ENCODE results near the gene ZNF785. TPM values are rescaled to one million over a fixed set of nuclear protein-coding genes. Genes with fewer than 3 reads are reported as not detected.

Gene ZNF785
- total and polyA plus RNA-seq, 2 experiments from 2014 or later = 4.9 to 7.1 TPM

DNA sequence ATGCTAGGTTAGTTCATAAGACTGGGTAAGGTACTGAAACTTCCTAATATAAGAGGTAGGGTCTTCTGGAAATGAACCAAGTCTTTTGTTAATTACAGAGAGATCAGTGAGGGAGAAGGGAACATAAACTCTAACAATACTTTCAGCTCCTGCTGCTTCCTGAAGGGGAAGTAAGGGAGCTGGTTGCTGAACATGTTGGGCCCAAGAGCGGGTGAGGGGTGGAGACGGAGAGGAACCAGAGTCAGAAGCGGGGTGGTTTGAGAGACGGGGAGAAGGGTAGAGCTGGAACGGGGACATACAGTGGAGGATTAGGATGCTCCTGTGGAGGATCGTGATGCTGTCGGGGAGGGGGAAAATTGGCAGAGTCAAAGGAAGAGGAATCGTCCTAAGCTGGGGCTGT, 39.4 kb downstream of the ZNF785 start:
- Histone ChIP-seq H2AFZ (no peak overlapping the region), H3K4me1 (ENCODE audit: insufficient read depth) (peaks cover 40% of the 10 kb centered on the region), H3K4me2 (no peak overlapping the region), H3K79me2 (replicated peaks; ENCODE audit: insufficient read depth) (no peaks in the 10 kb centered on the region), H3K27me3 (ENCODE audit: insufficient read depth) (no peaks in the 10 kb centered on the region), H3F3A (replicated peaks; ENCODE audit: low read depth) (0 out of 2 replicates have a peak, but pooled peaks cover 4% of the 10 kb centered on the region), H3K27ac (ENCODE audit: low read depth) (no peak overlapping the region), H3K4me3 (no peak overlapping the region), H3K36me3 (ENCODE audit: insufficient read depth) (no peaks in the 10 kb centered on the region), H4K20me1 (replicated peaks; ENCODE audit: insufficient read depth) (no peaks in the 10 kb centered on the region), H3K9me2 (ENCODE audit: insufficient read depth) (no peaks in the 10 kb centered on the region)
- Mint-ChIP-seq H3K4me1 (peaks cover 15% of the 10 kb centered on the region), H3K36me3 (ENCODE audit: low read depth) (peaks cover 2% of the 10 kb centered on the region; the same call in 1 of the 3 replicates), H3K27me3 (ENCODE audit: insufficient read depth, low read depth, poor library complexity) (peaks cover 5% of the 10 kb centered on the region), H3K27ac (no peak overlapping the region), H3K4me3 (no peak overlapping the region), H3K9me3 (peaks cover 3% of the 10 kb centered on the region; the same call in 2 of the 3 replicates)
- DNase-seq (ENCODE audit: low spot score) (no peak), ATAC-seq (no peak)
- TF ChIP-seq CREB1 (CRISPR knock-in tag; IDR thresholded peaks at IDR 0.05; ENCODE audit: low read depth) (no peak), EZH2phosphoT487 (IDR thresholded peaks at IDR 0.05; ENCODE audit: unreplicated experiment) (no peak), JUNB (IDR thresholded peaks at IDR 0.05; ENCODE audit: unreplicated experiment) (no peak)
- TF ChIP-seq, protein P1, sequence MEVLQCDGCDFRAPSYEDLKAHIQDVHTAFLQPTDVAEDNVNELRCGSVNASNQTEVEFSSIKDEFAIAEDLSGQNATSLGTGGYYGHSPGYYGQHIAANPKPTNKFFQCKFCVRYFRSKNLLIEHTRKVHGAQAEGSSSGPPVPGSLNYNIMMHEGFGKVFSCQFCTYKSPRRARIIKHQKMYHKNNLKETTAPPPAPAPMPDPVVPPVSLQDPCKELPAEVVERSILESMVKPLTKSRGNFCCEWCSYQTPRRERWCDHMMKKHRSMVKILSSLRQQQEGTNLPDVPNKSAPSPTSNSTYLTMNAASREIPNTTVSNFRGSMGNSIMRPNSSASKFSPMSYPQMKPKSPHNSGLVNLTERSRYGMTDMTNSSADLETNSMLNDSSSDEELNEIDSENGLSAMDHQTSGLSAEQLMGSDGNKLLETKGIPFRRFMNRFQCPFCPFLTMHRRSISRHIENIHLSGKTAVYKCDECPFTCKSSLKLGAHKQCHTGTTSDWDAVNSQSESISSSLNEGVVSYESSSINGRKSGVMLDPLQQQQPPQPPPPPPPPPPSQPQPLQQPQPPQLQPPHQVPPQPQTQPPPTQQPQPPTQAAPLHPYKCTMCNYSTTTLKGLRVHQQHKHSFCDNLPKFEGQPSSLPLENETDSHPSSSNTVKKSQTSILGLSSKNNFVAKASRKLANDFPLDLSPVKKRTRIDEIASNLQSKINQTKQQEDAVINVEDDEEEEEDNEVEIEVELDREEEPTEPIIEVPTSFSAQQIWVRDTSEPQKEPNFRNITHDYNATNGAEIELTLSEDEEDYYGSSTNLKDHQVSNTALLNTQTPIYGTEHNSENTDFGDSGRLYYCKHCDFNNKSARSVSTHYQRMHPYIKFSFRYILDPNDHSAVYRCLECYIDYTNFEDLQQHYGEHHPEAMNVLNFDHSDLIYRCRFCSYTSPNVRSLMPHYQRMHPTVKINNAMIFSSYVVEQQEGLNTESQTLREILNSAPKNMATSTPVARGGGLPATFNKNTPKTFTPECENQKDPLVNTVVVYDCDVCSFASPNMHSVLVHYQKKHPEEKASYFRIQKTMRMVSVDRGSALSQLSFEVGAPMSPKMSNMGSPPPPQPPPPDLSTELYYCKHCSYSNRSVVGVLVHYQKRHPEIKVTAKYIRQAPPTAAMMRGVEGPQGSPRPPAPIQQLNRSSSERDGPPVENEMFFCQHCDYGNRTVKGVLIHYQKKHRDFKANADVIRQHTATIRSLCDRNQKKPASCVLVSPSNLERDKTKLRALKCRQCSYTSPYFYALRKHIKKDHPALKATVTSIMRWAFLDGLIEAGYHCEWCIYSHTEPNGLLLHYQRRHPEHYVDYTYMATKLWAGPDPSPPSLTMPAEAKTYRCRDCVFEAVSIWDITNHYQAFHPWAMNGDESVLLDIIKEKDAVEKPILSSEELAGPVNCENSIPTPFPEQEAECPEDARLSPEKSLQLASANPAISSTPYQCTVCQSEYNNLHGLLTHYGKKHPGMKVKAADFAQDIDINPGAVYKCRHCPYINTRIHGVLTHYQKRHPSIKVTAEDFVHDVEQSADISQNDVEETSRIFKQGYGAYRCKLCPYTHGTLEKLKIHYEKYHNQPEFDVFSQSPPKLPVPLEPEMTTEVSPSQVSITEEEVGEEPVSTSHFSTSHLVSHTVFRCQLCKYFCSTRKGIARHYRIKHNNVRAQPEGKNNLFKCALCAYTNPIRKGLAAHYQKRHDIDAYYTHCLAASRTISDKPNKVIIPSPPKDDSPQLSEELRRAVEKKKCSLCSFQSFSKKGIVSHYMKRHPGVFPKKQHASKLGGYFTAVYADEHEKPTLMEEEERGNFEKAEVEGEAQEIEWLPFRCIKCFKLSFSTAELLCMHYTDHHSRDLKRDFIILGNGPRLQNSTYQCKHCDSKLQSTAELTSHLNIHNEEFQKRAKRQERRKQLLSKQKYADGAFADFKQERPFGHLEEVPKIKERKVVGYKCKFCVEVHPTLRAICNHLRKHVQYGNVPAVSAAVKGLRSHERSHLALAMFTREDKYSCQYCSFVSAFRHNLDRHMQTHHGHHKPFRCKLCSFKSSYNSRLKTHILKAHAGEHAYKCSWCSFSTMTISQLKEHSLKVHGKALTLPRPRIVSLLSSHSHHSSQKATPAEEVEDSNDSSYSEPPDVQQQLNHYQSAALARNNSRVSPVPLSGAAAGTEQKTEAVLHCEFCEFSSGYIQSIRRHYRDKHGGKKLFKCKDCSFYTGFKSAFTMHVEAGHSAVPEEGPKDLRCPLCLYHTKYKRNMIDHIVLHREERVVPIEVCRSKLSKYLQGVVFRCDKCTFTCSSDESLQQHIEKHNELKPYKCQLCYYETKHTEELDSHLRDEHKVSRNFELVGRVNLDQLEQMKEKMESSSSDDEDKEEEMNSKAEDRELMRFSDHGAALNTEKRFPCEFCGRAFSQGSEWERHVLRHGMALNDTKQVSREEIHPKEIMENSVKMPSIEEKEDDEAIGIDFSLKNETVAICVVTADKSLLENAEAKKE (CRISPR knock-in tag; IDR thresholded peaks at IDR 0.05) = no peak

DNA sequence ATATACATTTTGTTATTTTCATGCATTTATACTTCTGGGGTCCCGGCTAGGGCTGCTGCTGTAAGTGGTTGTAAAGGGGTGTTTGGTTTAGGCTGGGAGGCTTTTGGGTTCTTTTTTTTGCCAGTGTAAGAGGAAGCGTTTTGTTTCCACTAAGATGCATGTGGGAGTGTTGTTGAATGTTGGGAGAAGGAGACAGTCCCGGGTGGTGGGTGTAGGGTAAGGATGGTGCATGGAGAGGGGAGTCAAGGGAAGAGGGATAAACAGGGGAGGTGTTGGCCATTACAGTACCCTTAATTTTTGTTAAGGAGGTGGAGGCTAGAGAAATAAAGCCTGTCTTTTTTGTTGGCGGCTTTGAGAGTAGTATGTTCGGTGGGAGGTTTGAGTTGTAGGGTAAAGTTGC, 42.4 kb downstream of the ZNF785 start:
- peaks cover 3% of the 10 kb centered on the region; the same call in 2 of the 3 replicates for H3K9me3 Mint-ChIP-seq
- H3K4me1 ChIP-seq (ENCODE audit: insufficient read depth) = peaks cover 33% of the 10 kb centered on the region
- TF ChIP-seq POLR2AphosphoS5 (IDR thresholded peaks at IDR 0.05; ENCODE audit: low read depth) (no peak), ZNF114 (CRISPR knock-in tag; IDR thresholded peaks at IDR 0.05) (no peak), STAT1 (IDR thresholded peaks at IDR 0.05; ENCODE audit: unreplicated experiment) (no peak), EZH2phosphoT487 (IDR thresholded peaks at IDR 0.05; ENCODE audit: unreplicated experiment) (no peak), EZH2 (IDR thresholded peaks at IDR 0.05; ENCODE audit: low read depth, unreplicated experiment) (no peak), ZNF331 (CRISPR knock-in tag; IDR thresholded peaks at IDR 0.05; ENCODE audit: low read depth) (no peak), CREB1 (CRISPR knock-in tag; IDR thresholded peaks at IDR 0.05; ENCODE audit: low read depth) (no peak), JUNB (IDR thresholded peaks at IDR 0.05; ENCODE audit: unreplicated experiment) (no peak)
- TF ChIP-seq, protein P2, sequence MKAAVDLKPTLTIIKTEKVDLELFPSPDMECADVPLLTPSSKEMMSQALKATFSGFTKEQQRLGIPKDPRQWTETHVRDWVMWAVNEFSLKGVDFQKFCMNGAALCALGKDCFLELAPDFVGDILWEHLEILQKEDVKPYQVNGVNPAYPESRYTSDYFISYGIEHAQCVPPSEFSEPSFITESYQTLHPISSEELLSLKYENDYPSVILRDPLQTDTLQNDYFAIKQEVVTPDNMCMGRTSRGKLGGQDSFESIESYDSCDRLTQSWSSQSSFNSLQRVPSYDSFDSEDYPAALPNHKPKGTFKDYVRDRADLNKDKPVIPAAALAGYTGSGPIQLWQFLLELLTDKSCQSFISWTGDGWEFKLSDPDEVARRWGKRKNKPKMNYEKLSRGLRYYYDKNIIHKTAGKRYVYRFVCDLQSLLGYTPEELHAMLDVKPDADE (IDR thresholded peaks at IDR 0.05) = no peak
- TF ChIP-seq, protein P3, sequence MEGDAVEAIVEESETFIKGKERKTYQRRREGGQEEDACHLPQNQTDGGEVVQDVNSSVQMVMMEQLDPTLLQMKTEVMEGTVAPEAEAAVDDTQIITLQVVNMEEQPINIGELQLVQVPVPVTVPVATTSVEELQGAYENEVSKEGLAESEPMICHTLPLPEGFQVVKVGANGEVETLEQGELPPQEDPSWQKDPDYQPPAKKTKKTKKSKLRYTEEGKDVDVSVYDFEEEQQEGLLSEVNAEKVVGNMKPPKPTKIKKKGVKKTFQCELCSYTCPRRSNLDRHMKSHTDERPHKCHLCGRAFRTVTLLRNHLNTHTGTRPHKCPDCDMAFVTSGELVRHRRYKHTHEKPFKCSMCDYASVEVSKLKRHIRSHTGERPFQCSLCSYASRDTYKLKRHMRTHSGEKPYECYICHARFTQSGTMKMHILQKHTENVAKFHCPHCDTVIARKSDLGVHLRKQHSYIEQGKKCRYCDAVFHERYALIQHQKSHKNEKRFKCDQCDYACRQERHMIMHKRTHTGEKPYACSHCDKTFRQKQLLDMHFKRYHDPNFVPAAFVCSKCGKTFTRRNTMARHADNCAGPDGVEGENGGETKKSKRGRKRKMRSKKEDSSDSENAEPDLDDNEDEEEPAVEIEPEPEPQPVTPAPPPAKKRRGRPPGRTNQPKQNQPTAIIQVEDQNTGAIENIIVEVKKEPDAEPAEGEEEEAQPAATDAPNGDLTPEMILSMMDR (conservative IDR thresholded peaks at IDR 0.05; ENCODE audit: low read depth in 2 of 2) = no peak

More for the DNA sequence above, 42.4 kb downstream of the ZNF785 start:
- Histone ChIP-seq H3K4me2 (peak overlapping the region; percentile 70), H2AFZ (no peak overlapping the region), H3K79me2 (replicated peaks; ENCODE audit: insufficient read depth) (no peaks in the 10 kb centered on the region), H3K4me3 (no peak overlapping the region), H4K20me1 (replicated peaks; ENCODE audit: insufficient read depth) (no peaks in the 10 kb centered on the region), H3K36me3 (ENCODE audit: insufficient read depth) (no peaks in the 10 kb centered on the region), H3F3A (replicated peaks; ENCODE audit: low read depth) (0 out of 2 replicates have a peak, but pooled peaks cover 4% of the 10 kb centered on the region), H3K9me2 (ENCODE audit: insufficient read depth) (no peaks in the 10 kb centered on the region), H3K27me3 (ENCODE audit: insufficient read depth) (no peaks in the 10 kb centered on the region), H3K27ac (ENCODE audit: low read depth) (no peak overlapping the region)
- H3K27me3 Mint-ChIP-seq (ENCODE audit: insufficient read depth, low read depth, poor library complexity) = peaks cover 11% of the 10 kb centered on the region
- no peak overlapping the region for H3K27ac Mint-ChIP-seq
- peaks cover 2% of the 10 kb centered on the region; the same call in 1 of the 3 replicates for H3K36me3 Mint-ChIP-seq (ENCODE audit: low read depth)
- ATAC-seq = no peak
- no peak overlapping the region for H3K4me3 Mint-ChIP-seq
- DNase-seq (ENCODE audit: low spot score) = no peak
- peaks cover 5% of the 10 kb centered on the region for H3K4me1 Mint-ChIP-seq
